Measurements from ENCODE around the gene PARP3. TPM values are rescaled to one million over a fixed set of nuclear protein-coding genes. Genes with fewer than 3 reads are reported as not detected.

The PARP3 gene
- polyA plus RNA-seq, 6 donors from 2014 or later = 3.5 to 8.4 (median 4.5) TPM

- Mint-ChIP-seq H3K27me3 (peaks cover 0 to 10% (median 7%) of the 10 kb centered on the region in 3 donors), H3K9me3 (peaks cover 0 to 2% (median 0%) of the 10 kb centered on the region in 7 donors), H3K4me3 (peak within 1 kb of the TSS; percentile 95 to 100 (median 100)), H3K36me3 (peaks cover 0 to 7% of the 10 kb centered on the region in 2 donors), H3K4me1 (peaks cover 19 to 48% (median 36%) of the 10 kb centered on the region in 3 donors), H3K27ac (peak within 1 kb of the TSS; percentile 99 to 100 (median 100))
- DNase-seq (peak; percentile 89), ATAC-seq (ENCODE audit: low read depth in 2 of 2) (peak; percentile 92 to 98)
Measured at GRCh38 chr3:51995346-51996163, 53.4 kb downstream of the PARP3 start, which contains the start of gene RPL29. Gene RPL29 (minus strand): TSS chr3:51995895. CDS start chr3:51995461, 434 bp downstream.

- DNase-seq = no peak
- peak overlapping the region in 2 of 6 donors; percentile 41 to 42 for H3K27ac Mint-ChIP-seq
- peak overlapping the region in 6 of 8 donors; percentile 7 to 86 (median 44) for H3K4me3 Mint-ChIP-seq
- H3K27me3 Mint-ChIP-seq = peaks cover 0 to 10% (median 7%) of the 10 kb centered on the region in 3 donors
- H3K9me3 Mint-ChIP-seq = peaks cover 0 to 2% (median 0%) of the 10 kb centered on the region in 7 donors
- H3K4me1 Mint-ChIP-seq = peaks cover 23 to 47% (median 43%) of the 10 kb centered on the region in 3 donors
- peaks cover 0 to 7% of the 10 kb centered on the region in 2 donors for H3K36me3 Mint-ChIP-seq
- ATAC-seq (ENCODE audit: low read depth in 2 of 2) = no peak
Measured at GRCh38 chr3:51997172-51997571, 55.0 kb downstream of the PARP3 start.

DNA sequence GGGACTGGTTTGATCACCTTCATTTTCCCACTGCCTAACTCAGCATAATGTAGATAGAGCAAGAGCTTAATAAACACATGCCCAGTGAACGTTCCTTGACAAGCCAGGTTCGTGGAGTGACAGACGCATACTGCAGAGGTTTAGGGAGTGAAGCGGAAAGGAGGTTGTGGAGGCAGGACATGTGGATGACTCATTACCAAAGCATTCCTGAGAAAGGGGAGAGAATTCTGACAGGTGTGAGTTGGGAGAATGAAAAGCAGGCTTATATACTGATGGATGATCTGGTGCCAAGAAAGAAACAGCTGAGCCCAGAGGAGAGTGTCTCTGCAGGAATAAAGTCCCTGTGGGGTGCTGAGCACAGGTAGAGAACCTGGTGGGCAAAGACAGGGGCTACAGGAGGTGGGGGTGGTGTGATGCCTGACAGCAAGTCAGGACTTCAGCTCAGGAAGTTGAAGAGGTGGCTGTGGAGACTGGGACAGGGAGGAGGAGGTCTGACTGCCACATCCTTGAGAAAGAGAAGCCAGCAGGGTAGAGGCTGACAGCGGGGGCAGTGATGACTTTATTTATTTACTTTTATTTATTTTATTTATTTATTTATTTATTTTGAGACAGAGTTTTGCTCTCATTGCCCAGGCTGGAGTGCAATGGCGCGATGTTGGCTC, 55.9 kb downstream of the PARP3 start:
- Mint-ChIP-seq H3K27ac (peak overlapping the region in 1 of 6 donors; percentile 7), H3K4me3 (no peak overlapping the region), H3K9me3 (peaks cover 0 to 2% (median 0%) of the 10 kb centered on the region in 7 donors), H3K4me1 (peaks cover 19 to 39% (median 38%) of the 10 kb centered on the region in 3 donors), H3K36me3 (peaks cover 0 to 7% of the 10 kb centered on the region in 2 donors), H3K27me3 (peaks cover 0 to 10% (median 7%) of the 10 kb centered on the region in 3 donors)
- DNase-seq (no peak), ATAC-seq (ENCODE audit: low read depth in 2 of 2) (no peak)

Other genes with a start within 250 kb of the PARP3 start
- under 1 TPM in 2 of 6 donors, not detected in 4; 0.07 to 0.15 TPM for gene GRM2, start 235.3 kb upstream of the PARP3 start, polyA plus RNA-seq (ENCODE audit: low read depth in 6 of 6)
- not detected for gene IQCF6, start 163.1 kb upstream of the PARP3 start, polyA plus RNA-seq (ENCODE audit: low read depth in 6 of 6)
- not detected for gene IQCF2, start 80.7 kb upstream of the PARP3 start, polyA plus RNA-seq (ENCODE audit: low read depth in 6 of 6)
- gene IQCF5, start 66.8 kb upstream of the PARP3 start, polyA plus RNA-seq (ENCODE audit: low read depth in 6 of 6) = not detected
- gene IQCF1, start 39.0 kb upstream of the PARP3 start, polyA plus RNA-seq (ENCODE audit: low read depth in 6 of 6) = not detected
- 10 to 100 TPM; 16.5 to 29.9 (median 21.4) TPM for gene RRP9, start 459 bp upstream of the PARP3 start, polyA plus RNA-seq (ENCODE audit: low read depth in 6 of 6)
- gene GPR62, start 13.0 kb downstream of the PARP3 start, polyA plus RNA-seq (ENCODE audit: low read depth in 6 of 6) = not detected
- 1 to 10 TPM; 3.0 to 5.7 (median 5.0) TPM for gene PCBP4, start 25.1 kb downstream of the PARP3 start, polyA plus RNA-seq (ENCODE audit: low read depth in 6 of 6)
- 10 to 100 TPM; 60.4 to 65.8 (median 63.4) TPM for gene ABHD14B, start 31.7 kb downstream of the PARP3 start, polyA plus RNA-seq (ENCODE audit: low read depth in 6 of 6)
- gene ABHD14A, start 32.7 kb downstream of the PARP3 start, polyA plus RNA-seq (ENCODE audit: low read depth in 6 of 6) = 10 to 100 TPM; 32.9 to 66.0 (median 40.4) TPM
- gene ACY1, start 41.2 kb downstream of the PARP3 start, polyA plus RNA-seq (ENCODE audit: low read depth in 6 of 6) = 10 to 100 TPM; 15.2 to 23.1 (median 18.4) TPM
- gene RPL29, start 53.5 kb downstream of the PARP3 start, polyA plus RNA-seq (ENCODE audit: low read depth in 6 of 6) = 1,000 to 10,000 TPM in 5 of 6 donors, 100 to 1,000 TPM in 1; 871 to 1,582 (median 1,414) TPM
- gene DUSP7, start 114.2 kb downstream of the PARP3 start, polyA plus RNA-seq (ENCODE audit: low read depth in 6 of 6) = under 1 TPM in 5 of 6 donors, not detected in 1; 0.11 to 0.82 (median 0.62) TPM
- gene POC1A, start 212.1 kb downstream of the PARP3 start, polyA plus RNA-seq (ENCODE audit: low read depth in 6 of 6) = 1 to 10 TPM; 1.2 to 4.9 (median 1.6) TPM